Lower leg skin (tissue), 4 donors: ENCODE results near the gene SRRM2. TPM values are rescaled to one million over a fixed set of nuclear protein-coding genes. Genes with fewer than 3 reads are reported as not detected.

Experiments
- DNase-seq, 2 donors: peaks; one replicate each; pipeline ENCODE4 v3.0.0-alpha.2; 2019; ENCODE audit warnings: low spot score in 2 of 2
- H3K4me3 ChIP-seq: fragments of 200-600 bp; sonication (generic); 2 replicates; pipeline ENCODE4 v1.5.1; 2017; ENCODE audit warnings: mild to moderate bottlenecking, low read depth; ENCODE audit not compliant: poor library complexity, severe bottlenecking
- POLR2A ChIP-seq, 2 donors: fragments of 450-650 bp; IDR thresholded peaks; one replicate each; pipeline ENCODE4 v1.6.1; 2016 to 2017; ENCODE audit warnings: antibody characterized with exemption in 2 of 2, mild to moderate bottlenecking in 1 of 2, moderate library complexity in 1 of 2
- WGBS, 2 donors: methylation state at CpG; one replicate each; pipeline ENCODE4 v1.1.5; 2018; 5-methylcytosine and 5-hydroxymethylcytosine counted together
- intact Hi-C: fragments of 100-400 bp; cut with DNase I; formaldehyde crosslinking; loops from one replicate; pipeline ENCODE4 v1.15.0; 2023; ENCODE audit warnings: low total_unique reads
- total RNA-seq, 4 donors: library from RNA; depleted of rRNA; stranded (reverse); fragments of >200 nt; gene quantifications; one replicate each; pipeline ENCODE4 v1.1.0, GENCODE V29; 2016
- TF ChIP-seq, protein P1 (sequence below), 3 donors: fragments of 450-650 bp; IDR thresholded peaks; one replicate each; pipeline ENCODE4 v1.5.1; 2016; ENCODE audit warnings: antibody characterized with exemption in 3 of 3, mild to moderate bottlenecking in 3 of 3, moderate library complexity in 2 of 3

The SRRM2 gene
- 100 to 1,000 TPM; 257 to 830 (median 272) TPM for total RNA-seq

DNA sequence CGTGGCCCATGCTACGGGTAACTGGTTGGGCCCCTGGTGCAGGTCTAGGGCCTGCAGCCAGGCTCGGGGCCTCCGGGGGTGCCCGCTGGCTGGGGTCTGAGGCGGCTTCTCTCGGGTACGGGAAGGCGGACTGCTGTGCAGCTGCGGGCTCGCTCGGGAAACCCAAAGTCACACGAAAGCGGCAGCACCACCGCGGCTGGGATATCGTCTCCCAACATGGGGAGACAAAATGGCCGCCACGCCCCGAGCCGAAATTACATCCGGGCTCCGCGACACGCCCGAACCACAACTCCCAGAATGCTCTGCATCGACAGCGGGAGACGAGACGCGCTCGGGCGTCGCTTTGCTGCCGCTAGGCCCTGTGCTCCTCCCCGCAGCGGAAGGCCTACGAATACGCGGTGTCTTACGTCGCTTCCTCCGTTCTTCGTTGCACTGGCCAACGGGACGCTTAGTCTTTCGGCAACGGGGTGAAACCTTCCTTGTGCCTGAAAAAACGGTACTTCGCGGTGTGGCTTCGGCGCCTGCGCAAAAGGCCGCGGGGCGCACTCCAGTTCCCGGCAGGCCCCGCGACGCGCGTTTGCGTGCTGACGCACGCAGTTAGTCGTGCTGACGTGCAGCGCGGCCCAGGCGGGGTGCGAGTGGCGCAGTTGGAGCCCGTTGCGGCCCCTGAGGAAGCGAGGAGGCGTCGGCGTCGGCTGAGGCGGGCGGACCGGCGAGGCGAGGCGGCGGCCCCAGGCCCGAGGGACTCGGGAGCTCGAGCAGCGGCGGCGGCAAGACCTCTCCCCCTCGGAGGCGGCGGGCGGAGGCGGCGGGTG is at the start of gene SRRM2:
SRRM2 (plus strand) TSS at position 604 of the 815 bp plus-strand sequence. CDS start 3,727 bp downstream, outside the sequence.
- intact Hi-C loops: no loop called here
- peak; percentile 95 to 99 for DNase-seq
- TF ChIP-seq POLR2A (IDR thresholded peaks at IDR 0.05): peak in 1 of 2 donors; percentile 99
- TF ChIP-seq, protein P1, sequence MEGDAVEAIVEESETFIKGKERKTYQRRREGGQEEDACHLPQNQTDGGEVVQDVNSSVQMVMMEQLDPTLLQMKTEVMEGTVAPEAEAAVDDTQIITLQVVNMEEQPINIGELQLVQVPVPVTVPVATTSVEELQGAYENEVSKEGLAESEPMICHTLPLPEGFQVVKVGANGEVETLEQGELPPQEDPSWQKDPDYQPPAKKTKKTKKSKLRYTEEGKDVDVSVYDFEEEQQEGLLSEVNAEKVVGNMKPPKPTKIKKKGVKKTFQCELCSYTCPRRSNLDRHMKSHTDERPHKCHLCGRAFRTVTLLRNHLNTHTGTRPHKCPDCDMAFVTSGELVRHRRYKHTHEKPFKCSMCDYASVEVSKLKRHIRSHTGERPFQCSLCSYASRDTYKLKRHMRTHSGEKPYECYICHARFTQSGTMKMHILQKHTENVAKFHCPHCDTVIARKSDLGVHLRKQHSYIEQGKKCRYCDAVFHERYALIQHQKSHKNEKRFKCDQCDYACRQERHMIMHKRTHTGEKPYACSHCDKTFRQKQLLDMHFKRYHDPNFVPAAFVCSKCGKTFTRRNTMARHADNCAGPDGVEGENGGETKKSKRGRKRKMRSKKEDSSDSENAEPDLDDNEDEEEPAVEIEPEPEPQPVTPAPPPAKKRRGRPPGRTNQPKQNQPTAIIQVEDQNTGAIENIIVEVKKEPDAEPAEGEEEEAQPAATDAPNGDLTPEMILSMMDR (IDR thresholded peaks at IDR 0.05): no peak
- 1 to 2% methylated on average over 40 to 57 of the region's 99 CpGs for WGBS, 2 donors
- peak within 1 kb of the TSS; percentile 77 for H3K4me3 ChIP-seq

DNA sequence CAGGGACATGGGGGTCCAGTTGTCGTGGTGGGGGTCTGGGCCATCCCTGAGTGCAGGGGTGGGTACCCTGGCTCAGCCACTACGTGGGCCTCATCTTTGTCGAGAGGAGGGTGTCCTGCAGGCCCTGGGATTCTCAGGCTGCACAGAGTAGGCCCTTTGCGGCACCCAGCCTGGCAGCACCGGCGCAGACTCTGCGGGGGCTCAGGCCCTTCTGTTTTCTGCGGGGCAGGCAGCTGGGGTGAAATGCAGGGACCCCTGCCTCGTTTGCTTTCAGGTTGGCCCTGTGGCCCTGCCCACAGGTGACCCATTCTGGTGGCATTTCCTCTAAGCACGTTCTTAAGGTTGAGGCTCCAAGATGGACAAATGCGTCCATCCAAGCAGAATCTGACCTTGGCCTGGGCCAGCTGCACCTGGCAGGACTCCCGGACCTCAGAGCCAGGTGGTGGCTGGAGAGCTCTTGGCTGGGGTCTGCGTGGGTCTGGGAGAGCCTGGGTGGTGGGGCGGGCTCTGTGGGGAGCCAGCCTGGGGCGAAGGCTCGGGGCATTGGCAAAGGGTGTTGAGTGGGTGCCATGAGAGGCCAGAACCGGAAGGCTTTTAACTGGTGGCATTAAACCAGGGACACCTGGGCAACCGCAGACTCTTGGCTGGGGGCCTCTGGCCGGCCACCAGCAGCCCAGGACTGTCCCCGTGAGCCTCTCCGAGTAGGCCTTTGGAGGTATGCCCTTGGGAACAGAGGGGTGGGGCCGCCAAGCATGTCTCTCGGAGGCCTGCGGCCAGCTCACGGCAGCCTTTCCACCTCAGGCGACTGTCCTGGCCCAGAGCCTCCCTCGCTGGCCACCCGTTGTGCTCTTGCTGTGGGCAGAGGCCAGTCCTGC is 49.3 kb upstream of the SRRM2 start:
- no peak overlapping the region for H3K4me3 ChIP-seq

DNA sequence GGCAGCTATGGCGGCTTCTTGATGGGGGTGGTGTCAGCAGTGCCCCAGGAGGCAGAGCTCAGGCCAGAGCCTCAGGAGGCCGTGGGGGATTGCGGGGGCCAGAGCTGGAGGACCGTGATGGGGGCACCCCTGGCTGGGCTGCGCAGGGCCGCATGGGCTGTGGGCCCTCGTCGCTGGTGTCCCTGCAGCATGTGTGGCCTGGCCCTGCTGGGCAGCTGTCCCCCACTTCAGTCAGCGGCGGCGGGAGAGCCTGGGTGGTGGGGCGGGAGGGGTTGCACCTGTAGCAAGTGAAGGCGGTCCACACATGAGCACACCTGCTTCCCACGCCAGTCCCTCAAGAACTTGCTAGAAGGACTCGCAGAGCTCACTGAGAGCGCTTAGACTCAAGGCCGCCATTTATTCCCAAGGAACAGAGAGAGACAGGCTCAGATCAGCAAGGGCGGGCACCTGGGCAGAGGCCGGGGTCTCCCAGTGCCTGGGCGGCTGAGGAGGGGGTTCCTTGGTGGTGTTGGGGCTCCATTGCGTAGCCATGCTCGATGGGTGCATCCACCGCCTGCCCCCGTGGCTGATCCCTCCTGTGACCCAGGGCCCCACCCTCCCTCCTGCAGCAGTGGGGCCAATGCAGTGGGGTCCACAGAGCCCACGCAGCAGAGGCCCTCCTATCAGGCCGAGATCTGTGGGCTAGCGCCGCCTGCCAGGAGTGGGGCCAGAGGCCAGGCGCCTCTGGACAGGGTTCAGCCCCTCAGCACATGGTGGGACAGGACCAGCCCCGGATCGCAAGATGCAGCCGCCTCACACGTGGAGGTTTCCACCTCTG is 48.1 kb upstream of the SRRM2 start:
- H3K4me3 ChIP-seq: no peak overlapping the region
- DNase-seq: no peak
- intact Hi-C loops: no loop called here
- 94 to 96% methylated on average over 18 to 32 of the region's 33 CpGs for WGBS, 2 donors
- no peak for TF ChIP-seq POLR2A (IDR thresholded peaks at IDR 0.05)
- TF ChIP-seq, protein P1 (IDR thresholded peaks at IDR 0.05): no peak

More for the DNA sequence above, 49.3 kb upstream of the SRRM2 start:
- DNase-seq: no peak
- intact Hi-C loops: no loop called here
- TF ChIP-seq, protein P1 (IDR thresholded peaks at IDR 0.05): no peak
- no peak for TF ChIP-seq POLR2A (IDR thresholded peaks at IDR 0.05)
- WGBS, 2 donors: 90% methylated on average over 24 to 28 of the region's 28 CpGs

DNA sequence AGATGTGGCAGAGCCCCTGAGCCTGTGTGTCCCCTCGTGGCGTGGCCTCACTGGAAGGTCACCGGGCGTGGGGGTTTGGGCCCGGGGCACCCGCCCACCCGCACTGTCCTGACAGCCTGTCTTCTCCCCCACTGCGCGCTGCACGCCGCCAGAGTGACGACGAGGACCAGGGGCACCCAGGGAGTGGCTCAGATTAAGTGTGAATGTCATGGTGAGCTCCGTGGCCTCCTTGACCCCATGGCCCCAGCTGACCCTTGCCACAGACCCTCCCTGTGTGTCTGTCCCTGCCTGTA is 47.5 kb upstream of the SRRM2 start:
- intact Hi-C loops: no loop called here
- no peak overlapping the region for H3K4me3 ChIP-seq
- 86 to 96% methylated on average over 9 to 13 of the region's 14 CpGs for WGBS, 2 donors
- no peak for DNase-seq
- TF ChIP-seq POLR2A (IDR thresholded peaks at IDR 0.05): no peak
- TF ChIP-seq, protein P1 (IDR thresholded peaks at IDR 0.05): no peak

DNA sequence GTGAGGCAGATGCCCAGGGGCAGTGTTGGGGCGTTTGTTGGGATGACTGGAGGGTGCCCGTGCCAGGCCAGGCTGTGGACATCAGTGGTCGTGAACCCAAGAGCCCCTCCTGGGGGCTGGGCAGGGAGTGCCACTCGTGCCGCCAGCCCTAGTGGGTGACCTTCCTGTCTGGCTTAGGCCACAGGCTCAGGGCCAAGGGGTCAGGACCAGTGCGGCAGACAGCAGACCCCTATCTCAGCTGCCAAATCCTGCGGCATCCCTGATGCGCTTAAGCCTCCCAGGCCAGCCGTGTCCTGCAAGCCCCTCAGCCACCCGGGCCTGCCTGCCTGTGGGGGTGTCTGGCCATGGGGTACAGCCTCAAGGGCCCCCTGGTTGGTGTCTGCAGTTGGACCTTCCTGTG is 47.1 kb upstream of the SRRM2 start:
- no peak for DNase-seq
- no peak overlapping the region for H3K4me3 ChIP-seq
- intact Hi-C loops: no loop called here
- no peak for TF ChIP-seq POLR2A (IDR thresholded peaks at IDR 0.05)
- WGBS, 2 donors: 91 to 92% methylated on average over 10 of the region's 10 CpGs
